HG03025 (cell line): Measurements from ENCODE around the gene BCL7A.
"Not testable (repeated sequence)": the region's sequence is repeated elsewhere in the genome, so short reads cannot be mapped to it uniquely, and the experiment has no call there.

Experiments
- ATAC-seq: cut with Tn5 transposase; IDR thresholded peaks from one replicate; pipeline ENCODE4 v1.9.1; 2021; ENCODE audit warnings: mild to moderate bottlenecking, moderate library complexity; ENCODE audit not compliant: unreplicated experiment, low FRiP score

BCL7A gene

GRCh38 chr12:122021822-122022392 lies at the start of gene BCL7A:
Gene BCL7A (plus strand): TSS chr12:122021884. CDS start chr12:122022092, 208 bp downstream.
- no peak for ATAC-seq

- ATAC-seq = no peak
Observed at GRCh38 chr12:121974026-121974985, 47.4 kb upstream of the BCL7A start.

DNA sequence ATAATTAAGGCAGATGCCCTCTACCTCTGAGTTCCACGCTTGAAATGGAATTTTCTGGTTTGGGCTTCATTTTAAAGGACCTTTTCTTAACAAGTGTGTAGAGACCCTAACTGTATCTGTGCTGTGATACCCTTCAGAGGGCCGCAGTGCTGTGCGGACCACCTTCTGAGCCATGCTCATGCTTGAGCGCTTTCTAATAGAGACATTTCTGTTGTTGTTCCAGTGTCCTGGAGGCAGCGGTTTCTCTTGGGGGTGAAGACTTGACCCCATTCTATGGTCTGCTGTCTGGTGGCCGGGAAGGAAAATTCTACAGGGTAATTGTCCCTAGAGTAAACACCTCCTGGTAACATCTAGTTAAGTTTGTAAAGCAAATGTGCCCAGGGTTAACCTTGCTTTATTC lies 46.7 kb upstream of the BCL7A start:
- no peak for ATAC-seq

DNA sequence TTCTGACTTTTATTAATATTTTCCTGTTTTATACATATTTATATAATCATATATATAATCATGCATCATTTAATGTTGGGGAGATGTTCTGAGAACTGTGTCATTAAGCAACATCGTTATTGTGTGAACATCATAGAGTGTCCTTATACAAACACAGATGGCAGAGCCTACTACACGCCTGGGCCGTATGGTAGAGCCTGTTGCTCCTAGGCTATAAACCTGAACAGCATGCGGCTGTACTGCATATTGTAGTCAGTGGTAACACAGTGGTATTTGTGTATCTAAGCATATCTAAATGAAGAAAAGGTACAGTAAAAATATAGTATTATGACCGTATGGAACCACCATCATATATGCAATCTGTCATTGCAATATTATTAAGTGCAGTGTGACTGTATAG lies 44.7 kb upstream of the BCL7A start:
- ATAC-seq = no peak

GRCh38 chr12:121980191-121980891 lies 41.3 kb upstream of the BCL7A start:
- ATAC-seq = no peak

DNA sequence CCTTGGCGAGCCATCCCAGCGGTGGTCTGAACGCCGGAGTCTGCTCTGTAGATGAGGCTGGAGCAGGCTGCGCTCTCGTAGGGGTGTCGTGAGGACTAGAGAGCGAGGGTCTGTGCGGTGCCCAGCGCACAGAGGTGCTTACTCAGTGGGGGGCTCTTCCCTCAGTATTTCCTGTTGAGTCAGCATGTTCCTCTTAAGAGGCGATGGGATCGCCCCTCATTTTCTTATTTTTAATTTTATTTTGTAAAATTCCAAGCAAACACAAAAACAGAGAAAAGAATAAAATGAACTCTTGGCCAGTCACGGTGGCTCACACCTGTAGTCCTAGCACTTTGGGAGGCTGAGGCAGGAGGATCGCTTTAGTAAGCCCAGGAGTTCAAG lies 40.8 kb upstream of the BCL7A start:
- ATAC-seq = no peak

GRCh38 chr12:121981456-121981855 lies 40.2 kb upstream of the BCL7A start:
- no peak for ATAC-seq

GRCh38 chr12:121982950-121983349 lies 38.7 kb upstream of the BCL7A start:
- no peak for ATAC-seq

DNA sequence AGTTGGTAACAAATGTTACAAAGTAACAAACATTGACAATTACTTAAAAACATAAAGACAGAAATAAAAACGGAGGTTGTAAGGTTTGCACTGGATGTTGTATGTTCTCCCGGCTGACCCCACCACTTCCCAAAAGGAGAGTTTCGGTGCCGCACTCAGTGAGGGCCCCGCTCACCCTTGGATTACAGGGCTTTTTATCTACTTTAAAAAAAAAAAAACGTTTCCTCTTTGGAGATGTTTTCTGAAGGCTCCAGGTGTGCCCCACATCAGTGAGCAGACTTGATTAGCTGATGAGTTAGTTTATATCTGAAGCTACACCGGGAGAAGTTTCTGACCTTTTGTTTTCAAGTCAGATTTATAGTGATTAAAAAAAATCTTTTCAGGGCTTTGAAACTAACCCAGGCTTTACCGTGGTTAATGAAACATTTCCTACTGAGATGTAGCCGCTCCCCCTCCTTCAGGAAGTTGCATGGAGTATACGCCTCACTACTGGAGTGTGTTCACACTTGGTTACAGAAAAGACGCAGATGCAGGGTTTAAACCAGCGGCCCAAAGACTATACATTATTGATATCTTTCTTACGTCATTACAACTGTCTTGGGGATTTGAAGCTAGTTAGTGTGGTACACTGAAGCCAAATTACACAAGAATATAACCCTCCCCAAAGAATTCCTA lies 38.0 kb upstream of the BCL7A start:
- ATAC-seq = no peak

GRCh38 chr12:121986489-121987245 lies 35.0 kb upstream of the BCL7A start:
- ATAC-seq = no peak

DNA sequence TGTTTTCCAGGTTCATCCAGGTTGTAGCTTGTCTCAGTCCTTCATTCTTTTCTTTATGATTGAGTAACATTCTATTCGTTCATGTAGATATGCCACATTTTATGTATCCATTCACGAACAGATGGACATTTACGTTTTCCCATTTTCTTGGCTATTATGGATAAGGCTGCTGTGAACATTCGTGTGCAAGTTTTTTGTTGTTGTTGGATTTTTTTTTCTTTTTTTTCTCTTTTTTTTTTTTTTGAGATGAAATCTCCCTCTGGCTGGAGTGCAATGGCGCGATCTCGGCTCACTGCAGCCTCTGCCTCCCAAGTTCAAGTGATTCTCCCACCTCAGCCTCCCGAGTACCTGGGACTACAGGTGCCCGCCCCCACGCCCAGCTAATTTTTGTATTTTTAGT lies 33.2 kb upstream of the BCL7A start:
- ATAC-seq = not testable (repeated sequence)

- no peak for ATAC-seq
Observed at GRCh38 chr12:121989276-121990113, 32.2 kb upstream of the BCL7A start.

- no peak for ATAC-seq
Observed at GRCh38 chr12:121990114-121990647, 31.5 kb upstream of the BCL7A start.

- ATAC-seq = no peak
Observed at GRCh38 chr12:121990692-121991603, 30.7 kb upstream of the BCL7A start.

GRCh38 chr12:121992059-121992879 lies 29.4 kb upstream of the BCL7A start:
- no peak for ATAC-seq

DNA sequence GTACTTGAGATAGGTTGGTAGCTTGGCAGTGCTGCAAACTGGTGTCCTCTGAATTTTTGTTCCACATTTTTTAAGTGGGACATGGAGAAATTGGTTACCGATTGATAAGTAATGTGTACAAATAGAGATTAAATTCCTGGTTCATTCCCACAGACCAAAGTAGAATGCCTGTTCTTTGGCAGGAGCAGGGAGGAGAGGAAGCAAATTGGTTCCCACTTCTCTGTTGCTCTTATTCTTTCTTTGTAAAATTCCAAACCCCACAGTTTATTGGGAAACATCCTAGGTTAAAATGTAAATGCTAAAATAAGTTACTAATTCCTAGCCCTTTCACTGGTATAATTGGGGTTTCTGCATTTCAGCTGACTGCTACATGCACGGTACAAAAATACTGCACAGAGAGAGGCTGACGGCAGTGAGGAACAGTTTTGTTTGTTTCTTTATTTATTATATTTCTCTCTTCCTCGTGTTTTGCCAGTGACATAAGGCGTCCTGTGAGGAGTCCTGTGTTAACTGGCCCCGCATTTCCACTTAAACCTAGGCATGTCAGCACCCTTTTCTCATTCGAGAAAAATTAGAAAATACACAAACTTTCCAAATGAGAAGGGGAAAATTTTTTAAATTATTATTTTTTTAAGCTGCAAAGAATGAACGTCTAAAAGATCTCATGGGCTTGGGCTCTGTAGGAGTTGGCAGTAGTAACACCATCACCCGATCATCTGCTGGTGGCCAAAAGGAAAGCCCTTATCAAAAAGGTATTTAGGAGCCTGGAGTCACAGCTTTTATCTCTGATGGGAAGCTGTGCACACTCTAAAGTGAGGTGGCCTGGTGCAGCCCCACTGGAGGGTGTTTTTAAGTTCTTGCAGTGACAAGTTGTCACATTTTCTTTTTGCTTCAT lies 25.4 kb upstream of the BCL7A start:
- no peak for ATAC-seq
